ENCODE data around the gene KIAA2012.
"Not testable (repeated sequence)": the region's sequence is repeated elsewhere in the genome, so short reads cannot be mapped to it uniquely, and the experiment has no call there.

The KIAA2012 gene

GRCh38 chr2:202129841-202130240, 56.8 kb downstream of the KIAA2012 start:
- DNase-seq (ENCODE audit: low read depth): no peak
- no peak for TF ChIP-seq CTCF (IDR thresholded peaks at IDR 0.05; ENCODE audit: control insufficient read depth, insufficient read depth, low read depth, low read length, missing control alignments)
- H3K4me3 ChIP-seq (ENCODE audit: control insufficient read depth, low read depth, low read length): no peak overlapping the region

DNA sequence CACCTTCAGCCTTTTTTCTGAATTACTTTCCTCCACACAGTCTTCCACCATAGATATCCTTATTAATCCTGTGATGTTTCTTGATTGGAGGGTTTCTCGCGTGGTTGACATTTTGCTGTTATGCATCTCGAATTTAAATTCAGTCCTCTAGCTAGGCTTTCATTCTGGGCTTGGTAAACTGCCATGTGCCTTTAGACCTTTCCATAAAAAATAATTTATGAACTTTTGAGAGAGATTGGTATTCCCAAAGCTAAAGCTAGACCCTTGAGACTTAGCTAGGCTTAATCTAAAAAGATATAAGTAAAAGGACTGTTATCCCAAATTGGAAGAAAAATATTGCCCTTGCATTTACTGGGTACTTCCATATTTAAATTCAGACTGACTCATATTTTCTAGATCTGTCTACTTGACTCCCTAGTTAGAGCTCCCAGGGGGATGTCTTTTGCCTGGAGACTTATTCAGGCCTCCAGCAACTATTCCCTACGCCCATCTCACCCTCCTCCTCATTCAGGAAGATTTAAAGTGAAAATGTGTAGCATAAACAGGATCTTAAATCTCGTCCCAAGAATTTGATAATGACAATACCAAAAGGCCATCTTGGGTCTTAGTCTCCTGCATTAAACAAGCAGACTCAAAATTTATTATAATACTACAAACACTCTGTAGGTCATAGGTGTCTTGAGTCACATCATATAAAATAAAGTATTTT, 60.3 kb downstream of the KIAA2012 start:
- no peak for TF ChIP-seq CTCF (IDR thresholded peaks at IDR 0.05; ENCODE audit: control insufficient read depth, insufficient read depth, low read depth, low read length, missing control alignments)
- H3K4me3 ChIP-seq (ENCODE audit: control insufficient read depth, low read depth, low read length): no peak overlapping the region
- no peak for DNase-seq (ENCODE audit: low read depth)

GRCh38 chr2:202133909-202134265, 60.8 kb downstream of the KIAA2012 start:
- no peak overlapping the region for H3K4me3 ChIP-seq (ENCODE audit: control insufficient read depth, low read depth, low read length)
- no peak for DNase-seq (ENCODE audit: low read depth)
- TF ChIP-seq CTCF (IDR thresholded peaks at IDR 0.05; ENCODE audit: control insufficient read depth, insufficient read depth, low read depth, low read length, missing control alignments): no peak

DNA sequence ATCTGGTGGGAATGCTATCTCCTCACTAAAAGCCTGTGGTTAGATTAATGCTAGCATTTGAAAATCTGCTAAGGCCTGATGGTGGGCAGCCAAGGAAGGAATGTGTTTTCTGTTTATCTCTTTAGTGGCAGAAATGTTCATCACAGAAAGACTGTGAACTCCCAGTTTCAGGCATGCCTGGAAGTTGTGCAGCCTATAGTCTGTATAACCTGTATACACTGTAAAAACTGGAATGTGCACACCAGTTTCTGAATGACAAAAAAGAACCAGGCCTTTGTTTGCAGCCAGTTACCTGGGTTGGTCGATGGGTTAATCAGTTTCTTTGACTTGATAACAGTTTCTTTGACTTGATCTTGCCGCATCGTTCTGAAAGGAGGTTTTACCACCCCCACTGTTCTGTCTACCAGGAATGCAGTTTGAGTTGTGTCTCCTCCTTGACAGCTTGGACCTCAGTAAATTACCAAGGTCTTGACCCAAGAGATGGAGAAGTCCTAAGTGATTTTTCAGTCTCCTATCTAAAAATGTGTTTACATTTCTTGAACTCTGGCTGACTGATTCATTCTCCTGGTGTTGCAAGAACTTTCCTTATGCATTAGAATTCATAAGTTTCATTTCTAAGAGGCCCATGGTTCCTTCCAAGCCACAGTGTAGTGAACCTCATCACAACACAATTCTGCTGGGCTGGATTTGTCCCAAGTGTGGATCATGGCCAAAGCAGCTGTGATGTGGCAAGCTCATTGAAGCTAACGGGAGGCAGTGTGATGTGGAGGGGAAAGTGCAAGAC, 62.2 kb downstream of the KIAA2012 start:
- H3K4me3 ChIP-seq (ENCODE audit: control insufficient read depth, low read depth, low read length): no peak overlapping the region

GRCh38 chr2:202136039-202136438, 63.0 kb downstream of the KIAA2012 start:
- not testable (repeated sequence) for DNase-seq (ENCODE audit: low read depth); H3K4me3 ChIP-seq (ENCODE audit: control insufficient read depth, low read depth, low read length)

More for the DNA sequence above, 62.2 kb downstream of the KIAA2012 start:
- DNase-seq (ENCODE audit: low read depth): peak; percentile 98
- no peak for TF ChIP-seq CTCF (IDR thresholded peaks at IDR 0.05; ENCODE audit: control insufficient read depth, insufficient read depth, low read depth, low read length, missing control alignments)

DNA sequence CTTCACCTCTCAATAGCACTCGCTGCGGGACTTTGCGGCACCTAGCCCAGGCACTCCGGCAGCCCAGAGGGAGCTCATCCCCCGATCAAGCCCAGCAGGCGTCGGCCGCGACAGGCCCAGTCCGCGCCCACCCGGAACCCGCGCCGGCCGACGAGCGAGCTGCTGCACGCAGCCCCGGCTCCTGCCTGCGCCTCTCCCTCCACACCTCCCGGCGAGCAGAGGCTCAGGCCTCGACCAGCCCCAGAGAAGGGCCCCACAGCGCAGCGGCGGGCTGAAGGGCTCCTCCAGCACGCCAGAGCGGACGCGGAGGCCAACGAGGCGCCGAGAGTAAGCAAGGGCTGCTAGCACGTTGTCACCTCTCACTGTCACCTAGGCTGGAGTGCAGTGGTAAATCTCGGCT, 63.5 kb downstream of the KIAA2012 start:
- DNase-seq (ENCODE audit: low read depth): no peak
- TF ChIP-seq CTCF (IDR thresholded peaks at IDR 0.05; ENCODE audit: control insufficient read depth, insufficient read depth, low read depth, low read length, missing control alignments): no peak

DNA sequence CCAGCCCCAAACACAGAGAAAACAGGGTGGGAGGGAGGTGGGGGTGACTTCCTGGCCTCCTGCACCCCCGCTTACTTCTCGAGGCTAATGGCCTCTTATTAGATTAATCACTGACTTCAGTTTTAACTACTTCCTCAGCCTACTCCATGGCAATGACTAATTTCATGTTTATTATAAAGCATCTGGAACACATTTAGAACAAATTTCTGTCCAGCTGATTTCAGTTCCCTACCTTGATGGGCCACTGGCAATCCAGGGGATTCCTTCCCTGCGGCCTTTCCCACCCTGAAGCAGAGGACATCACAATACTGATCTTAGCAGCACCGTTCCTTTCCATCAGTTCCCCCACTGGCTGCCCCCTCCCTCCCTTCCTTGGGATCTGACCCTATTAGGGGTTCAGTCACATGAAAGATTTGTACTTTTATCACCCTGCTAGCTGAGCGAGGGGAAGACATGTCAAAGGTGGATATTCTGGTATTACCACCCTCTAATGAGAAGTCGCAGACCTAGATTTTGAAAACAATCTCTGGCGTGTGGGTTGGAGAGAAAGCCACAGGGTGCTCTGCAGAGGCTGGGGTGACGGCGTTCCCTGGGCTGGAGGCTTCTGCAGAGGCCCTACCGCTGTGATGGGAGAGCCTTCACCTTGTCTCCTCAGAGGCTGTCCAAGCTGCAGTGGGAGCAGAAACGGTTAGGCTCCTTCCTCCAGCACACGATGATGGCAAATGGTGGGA, 67.6 kb downstream of the KIAA2012 start:
- no peak for TF ChIP-seq CTCF (IDR thresholded peaks at IDR 0.05; ENCODE audit: control insufficient read depth, insufficient read depth, low read depth, low read length, missing control alignments)
- DNase-seq (ENCODE audit: low read depth): no peak
- no peak overlapping the region for H3K4me3 ChIP-seq (ENCODE audit: control insufficient read depth, low read depth, low read length)

More for the DNA sequence above, 63.5 kb downstream of the KIAA2012 start:
- H3K4me3 ChIP-seq (ENCODE audit: control insufficient read depth, low read depth, low read length): no peak overlapping the region
